ENCODE results near the gene TBC1D9. TPM values are rescaled to one million over a fixed set of nuclear protein-coding genes. Genes with fewer than 3 reads are reported as not detected.

The TBC1D9 gene
- total and polyA plus RNA-seq, 9 donors: 14.6 to 26.9 (median 18.5) TPM

GRCh38 chr4:140659943-140660700 lies 96.1 kb downstream of the TBC1D9 start:
- 83% methylated on average over 1 of the region's 6 CpGs for WGBS (ENCODE audit: insufficient coverage)

DNA sequence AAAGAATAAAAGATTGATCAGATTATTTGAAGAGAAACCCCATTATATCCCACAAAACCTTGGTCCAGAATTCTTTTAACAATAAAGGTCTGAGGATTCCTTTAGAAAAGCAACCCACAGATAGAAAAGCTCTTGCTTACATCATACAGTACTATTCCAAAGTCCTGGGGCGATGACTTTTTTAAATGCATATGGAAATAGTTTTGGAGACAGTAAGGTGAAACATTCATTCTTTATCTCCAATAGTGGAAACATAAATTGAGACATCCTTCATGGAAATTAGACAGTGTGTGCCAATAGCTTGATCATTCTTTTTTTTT lies 101.7 kb downstream of the TBC1D9 start:
- Histone ChIP-seq H3K36me3 (ENCODE audit: control insufficient read depth, insufficient read depth, low read length) (peaks cover 46% of the 10 kb centered on the region), H3K4me3 (ENCODE audit: low read length) (no peak overlapping the region), H3K27ac (ENCODE audit: low read length) (no peak overlapping the region), H3K27me3 (ENCODE audit: control insufficient read depth, insufficient read depth, low read length) (no peaks in the 10 kb centered on the region), H3K9me3 (replicated peaks; ENCODE audit: control insufficient read depth, low read depth, low read length) (no peaks in the 10 kb centered on the region), H3K4me1 (ENCODE audit: control insufficient read depth, insufficient read depth, low read length) (no peaks in the 10 kb centered on the region)
- no peak for DNase-seq
- WGBS (ENCODE audit: insufficient coverage): no CpG with 5 or more reads among the region's 1 CpG

More at GRCh38 chr4:140659943-140660700, 96.1 kb downstream of the TBC1D9 start:
- no peaks in the 10 kb centered on the region for H3K4me1 ChIP-seq (ENCODE audit: control insufficient read depth, insufficient read depth, low read length)
- DNase-seq: no peak
- H3K4me3 ChIP-seq (ENCODE audit: low read length): no peak overlapping the region
- H3K27ac ChIP-seq (ENCODE audit: low read length): no peak overlapping the region
- H3K27me3 ChIP-seq (ENCODE audit: control insufficient read depth, insufficient read depth, low read length): no peaks in the 10 kb centered on the region
- peaks cover 38% of the 10 kb centered on the region for H3K36me3 ChIP-seq (ENCODE audit: control insufficient read depth, insufficient read depth, low read length)
- H3K9me3 ChIP-seq (replicated peaks; ENCODE audit: control insufficient read depth, low read depth, low read length): no peaks in the 10 kb centered on the region

GRCh38 chr4:140653718-140654494 lies 102.3 kb downstream of the TBC1D9 start:
- Histone ChIP-seq H3K27ac (ENCODE audit: low read length) (no peak overlapping the region), H3K36me3 (ENCODE audit: control insufficient read depth, insufficient read depth, low read length) (peaks cover 46% of the 10 kb centered on the region), H3K9me3 (replicated peaks; ENCODE audit: control insufficient read depth, low read depth, low read length) (no peaks in the 10 kb centered on the region), H3K4me1 (ENCODE audit: control insufficient read depth, insufficient read depth, low read length) (no peaks in the 10 kb centered on the region), H3K4me3 (ENCODE audit: low read length) (no peak overlapping the region), H3K27me3 (ENCODE audit: control insufficient read depth, insufficient read depth, low read length) (no peaks in the 10 kb centered on the region)
- WGBS (ENCODE audit: insufficient coverage): 68% methylated on average over 4 of the region's 8 CpGs
- peak; percentile 67 for DNase-seq

DNA sequence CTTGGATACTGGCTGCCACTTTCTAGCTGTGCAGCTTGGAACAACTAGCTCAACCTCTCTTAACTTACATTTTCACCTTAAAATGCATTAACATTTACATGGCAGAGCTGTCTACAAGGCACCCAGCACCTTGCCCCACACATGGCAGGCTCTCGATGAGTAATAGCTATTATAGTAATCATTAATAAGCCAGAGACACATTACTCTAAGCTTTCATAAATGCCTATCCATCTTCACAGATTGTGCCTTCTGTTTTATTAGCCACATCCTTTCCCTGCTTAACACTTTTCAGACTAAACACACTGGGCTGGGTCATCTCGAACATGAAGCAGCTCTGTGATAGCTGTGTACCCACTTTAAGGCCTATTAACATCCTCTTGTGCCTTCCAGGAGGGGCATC lies 103.6 kb downstream of the TBC1D9 start:
- Histone ChIP-seq H3K27me3 (ENCODE audit: control insufficient read depth, insufficient read depth, low read length) (no peaks in the 10 kb centered on the region), H3K9me3 (replicated peaks; ENCODE audit: control insufficient read depth, low read depth, low read length) (no peaks in the 10 kb centered on the region), H3K4me3 (ENCODE audit: low read length) (no peak overlapping the region), H3K36me3 (ENCODE audit: control insufficient read depth, insufficient read depth, low read length) (peaks cover 49% of the 10 kb centered on the region), H3K27ac (ENCODE audit: low read length) (no peak overlapping the region), H3K4me1 (ENCODE audit: control insufficient read depth, insufficient read depth, low read length) (no peaks in the 10 kb centered on the region)
- WGBS (ENCODE audit: insufficient coverage): 85% methylated on average over 1 of the region's 2 CpGs
- no peak for DNase-seq

DNA sequence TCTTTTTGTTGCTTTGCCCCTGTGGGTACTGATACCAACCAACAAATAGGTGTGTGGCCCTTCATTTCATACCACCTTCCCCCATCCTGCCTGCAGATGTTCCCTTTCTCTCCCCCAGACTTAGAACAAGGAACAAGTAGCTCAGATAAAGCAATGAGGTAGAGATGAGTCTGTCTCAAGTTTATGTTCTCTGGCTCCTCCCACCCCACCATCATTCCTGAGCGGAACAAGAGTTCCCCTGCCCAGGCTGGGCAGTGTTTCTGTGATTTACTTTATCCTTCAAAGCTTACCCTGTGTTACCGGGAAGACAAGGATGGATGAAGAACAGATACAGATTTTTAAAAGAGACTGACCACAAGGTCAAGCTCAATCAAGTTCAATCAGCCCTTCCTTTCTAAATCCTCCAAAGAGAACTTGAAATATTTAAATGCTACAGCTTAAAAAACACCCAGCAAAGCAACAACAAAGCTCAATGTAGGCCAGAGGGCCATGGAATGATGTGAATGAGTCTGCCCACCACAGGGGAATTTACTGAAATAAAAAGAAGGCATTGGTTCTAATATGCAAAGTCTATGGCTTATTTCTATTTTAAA lies 107.4 kb downstream of the TBC1D9 start:
- no peak overlapping the region for H3K27ac ChIP-seq (ENCODE audit: low read length)
- no peaks in the 10 kb centered on the region for H3K27me3 ChIP-seq (ENCODE audit: control insufficient read depth, insufficient read depth, low read length)
- peaks cover 38% of the 10 kb centered on the region for H3K36me3 ChIP-seq (ENCODE audit: control insufficient read depth, insufficient read depth, low read length)
- no peaks in the 10 kb centered on the region for H3K9me3 ChIP-seq (replicated peaks; ENCODE audit: control insufficient read depth, low read depth, low read length)
- DNase-seq: no peak
- WGBS (ENCODE audit: insufficient coverage): no CpG with 5 or more reads among the region's 2 CpGs
- no peak overlapping the region for H3K4me3 ChIP-seq (ENCODE audit: low read length)
- H3K4me1 ChIP-seq (ENCODE audit: control insufficient read depth, insufficient read depth, low read length): no peaks in the 10 kb centered on the region

- H3K4me3 ChIP-seq (ENCODE audit: low read length): no peak overlapping the region
- H3K4me1 ChIP-seq (ENCODE audit: control insufficient read depth, insufficient read depth, low read length): no peaks in the 10 kb centered on the region
- peaks cover 33% of the 10 kb centered on the region for H3K36me3 ChIP-seq (ENCODE audit: control insufficient read depth, insufficient read depth, low read length)
- DNase-seq: no peak
- H3K27me3 ChIP-seq (ENCODE audit: control insufficient read depth, insufficient read depth, low read length): no peaks in the 10 kb centered on the region
- H3K9me3 ChIP-seq (replicated peaks; ENCODE audit: control insufficient read depth, low read depth, low read length): no peaks in the 10 kb centered on the region
- 59% methylated on average over 8 of the region's 9 CpGs for WGBS (ENCODE audit: insufficient coverage)
- H3K27ac ChIP-seq (ENCODE audit: low read length): no peak overlapping the region
Measured at GRCh38 chr4:140645614-140646412, 110.4 kb downstream of the TBC1D9 start.

- no peak overlapping the region for H3K4me3 ChIP-seq (ENCODE audit: low read length)
- no peak for DNase-seq
- H3K4me1 ChIP-seq (ENCODE audit: control insufficient read depth, insufficient read depth, low read length): no peaks in the 10 kb centered on the region
- no peaks in the 10 kb centered on the region for H3K27me3 ChIP-seq (ENCODE audit: control insufficient read depth, insufficient read depth, low read length)
- H3K27ac ChIP-seq (ENCODE audit: low read length): no peak overlapping the region
- peaks cover 31% of the 10 kb centered on the region for H3K36me3 ChIP-seq (ENCODE audit: control insufficient read depth, insufficient read depth, low read length)
- 90% methylated on average over 11 of the region's 11 CpGs for WGBS (ENCODE audit: insufficient coverage)
- H3K9me3 ChIP-seq (replicated peaks; ENCODE audit: control insufficient read depth, low read depth, low read length): no peaks in the 10 kb centered on the region
Measured at GRCh38 chr4:140645196-140645595, 111.0 kb downstream of the TBC1D9 start.

DNA sequence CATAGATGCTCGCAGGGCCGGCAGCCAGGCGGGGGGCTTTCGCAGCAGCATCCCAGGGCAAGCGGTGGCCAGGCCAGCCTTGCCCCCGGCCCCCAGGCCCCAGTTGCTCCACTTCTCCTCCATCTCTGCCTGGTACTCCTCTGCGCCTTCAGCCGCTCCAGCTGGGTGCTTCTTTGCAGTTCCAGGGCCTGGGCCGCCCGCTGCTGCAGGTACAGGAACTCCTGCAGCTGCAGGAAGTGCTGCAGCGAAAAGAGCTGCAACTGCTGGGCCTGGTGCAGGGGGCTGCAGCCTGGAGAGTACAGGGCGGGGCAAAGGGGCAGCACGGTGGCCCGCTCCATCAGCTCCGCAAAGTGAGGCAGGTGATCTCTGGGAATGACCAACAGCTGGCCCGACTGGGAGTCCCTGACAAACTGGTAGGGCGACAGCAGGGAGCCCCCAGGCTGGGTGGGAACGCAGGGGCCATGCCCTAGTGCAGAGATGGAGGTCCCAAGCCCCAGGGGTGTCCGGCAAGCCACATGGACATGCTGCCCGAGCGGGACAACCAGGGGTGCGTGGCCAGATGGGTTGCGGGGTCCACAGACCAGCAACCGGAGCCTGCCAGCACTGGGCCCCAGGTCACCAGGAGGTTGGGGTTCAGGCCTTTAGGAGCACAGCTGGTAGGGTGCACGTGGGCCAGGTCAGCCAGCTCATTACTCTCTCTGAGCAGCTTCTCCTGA lies 111.6 kb downstream of the TBC1D9 start:
- peaks cover 29% of the 10 kb centered on the region for H3K36me3 ChIP-seq (ENCODE audit: control insufficient read depth, insufficient read depth, low read length)
- WGBS (ENCODE audit: insufficient coverage): 94% methylated on average over 24 of the region's 25 CpGs
- H3K4me1 ChIP-seq (ENCODE audit: control insufficient read depth, insufficient read depth, low read length): no peaks in the 10 kb centered on the region
- no peaks in the 10 kb centered on the region for H3K9me3 ChIP-seq (replicated peaks; ENCODE audit: control insufficient read depth, low read depth, low read length)
- H3K27me3 ChIP-seq (ENCODE audit: control insufficient read depth, insufficient read depth, low read length): no peaks in the 10 kb centered on the region
- no peak overlapping the region for H3K27ac ChIP-seq (ENCODE audit: low read length)
- DNase-seq: no peak
- no peak overlapping the region for H3K4me3 ChIP-seq (ENCODE audit: low read length)

- no peaks in the 10 kb centered on the region for H3K4me1 ChIP-seq (ENCODE audit: control insufficient read depth, insufficient read depth, low read length)
- H3K9me3 ChIP-seq (replicated peaks; ENCODE audit: control insufficient read depth, low read depth, low read length): no peaks in the 10 kb centered on the region
- 95% methylated on average over 25 of the region's 33 CpGs for WGBS (ENCODE audit: insufficient coverage)
- peaks cover 23% of the 10 kb centered on the region for H3K36me3 ChIP-seq (ENCODE audit: control insufficient read depth, insufficient read depth, low read length)
- no peak for DNase-seq
- H3K27ac ChIP-seq (ENCODE audit: low read length): no peak overlapping the region
- no peak overlapping the region for H3K4me3 ChIP-seq (ENCODE audit: low read length)
- no peaks in the 10 kb centered on the region for H3K27me3 ChIP-seq (ENCODE audit: control insufficient read depth, insufficient read depth, low read length)
Measured at GRCh38 chr4:140643571-140644055, 112.6 kb downstream of the TBC1D9 start.
